Measurements from ENCODE around the gene DVL2.
A peak's percentile ranks its signal among the peaks of the same experiment; 100 is the strongest.

The DVL2 gene

GRCh38 chr17:7241783-7242716 is 7.7 kb upstream of the DVL2 start, which contains the start of gene GABARAP:
Gene GABARAP, minus strand, starts transcription at chr17:7242449. Its CDS starts 119 bp downstream, at chr17:7242330.
- TF ChIP-seq PATZ1 (CRISPR knock-in tag; IDR thresholded peaks at IDR 0.05; ENCODE audit: borderline replicate concordance) (peak; percentile 85; the same call in 1 of the 2 replicates), ISL1 (CRISPR knock-in tag; IDR thresholded peaks at IDR 0.05) (no peak), CSDC2 (CRISPR knock-in tag; IDR thresholded peaks at IDR 0.05) (0 out of 2 replicates have a peak, but pooled peaks have one; percentile 54)
- peak; percentile 16 for ATAC-seq

- TF ChIP-seq ZNF8 (CRISPR knock-in tag; IDR thresholded peaks at IDR 0.05): no peak
- no peak for TF ChIP-seq POU6F1 (CRISPR knock-in tag; IDR thresholded peaks at IDR 0.05; ENCODE audit: borderline replicate concordance, low read depth)
- no peak for TF ChIP-seq BACH2 (CRISPR knock-in tag; IDR thresholded peaks at IDR 0.05; ENCODE audit: borderline replicate concordance)
- TF ChIP-seq OSR1 (CRISPR knock-in tag; IDR thresholded peaks at IDR 0.05): no peak
- TF ChIP-seq PATZ1 (CRISPR knock-in tag; IDR thresholded peaks at IDR 0.05; ENCODE audit: borderline replicate concordance): no peak
- TF ChIP-seq SNAI2 (CRISPR knock-in tag; IDR thresholded peaks at IDR 0.05): no peak
- no peak for TF ChIP-seq RARB (CRISPR knock-in tag; IDR thresholded peaks at IDR 0.05)
- TF ChIP-seq CREB5 (CRISPR knock-in tag; IDR thresholded peaks at IDR 0.05; ENCODE audit: low read depth): no peak
- no peak for TF ChIP-seq TOX (CRISPR knock-in tag; IDR thresholded peaks at IDR 0.05; ENCODE audit: borderline replicate concordance)
- TF ChIP-seq CSDC2 (CRISPR knock-in tag; IDR thresholded peaks at IDR 0.05): no peak
- no peak for TF ChIP-seq ARNTL (CRISPR knock-in tag; IDR thresholded peaks at IDR 0.05; ENCODE audit: borderline replicate concordance, low read depth)
- ATAC-seq: no peak
Observed at GRCh38 chr17:7241090-7241733, 6.9 kb upstream of the DVL2 start.

- ATAC-seq: no peak
- TF ChIP-seq SNAI2 (CRISPR knock-in tag; IDR thresholded peaks at IDR 0.05): no peak
- TF ChIP-seq GLIS3 (CRISPR knock-in tag; IDR thresholded peaks at IDR 0.05): no peak
- TF ChIP-seq PATZ1 (CRISPR knock-in tag; IDR thresholded peaks at IDR 0.05; ENCODE audit: borderline replicate concordance): no peak
- no peak for TF ChIP-seq TOX (CRISPR knock-in tag; IDR thresholded peaks at IDR 0.05; ENCODE audit: borderline replicate concordance)
- TF ChIP-seq CREB5 (CRISPR knock-in tag; IDR thresholded peaks at IDR 0.05; ENCODE audit: low read depth): no peak
- no peak for TF ChIP-seq RARB (CRISPR knock-in tag; IDR thresholded peaks at IDR 0.05)
- TF ChIP-seq ZNF70 (CRISPR knock-in tag; IDR thresholded peaks at IDR 0.05): no peak
- no peak for TF ChIP-seq OSR1 (CRISPR knock-in tag; IDR thresholded peaks at IDR 0.05)
- TF ChIP-seq ZFP30 (CRISPR knock-in tag; IDR thresholded peaks at IDR 0.05): no peak
- TF ChIP-seq ISL1 (CRISPR knock-in tag; IDR thresholded peaks at IDR 0.05): no peak
- TF ChIP-seq TSHZ2 (CRISPR knock-in tag; IDR thresholded peaks at IDR 0.05): no peak
- TF ChIP-seq ESRRG (CRISPR knock-in tag; IDR thresholded peaks at IDR 0.05): no peak
- TF ChIP-seq ARNTL (CRISPR knock-in tag; IDR thresholded peaks at IDR 0.05; ENCODE audit: borderline replicate concordance, low read depth): no peak
- no peak for TF ChIP-seq POU6F1 (CRISPR knock-in tag; IDR thresholded peaks at IDR 0.05; ENCODE audit: borderline replicate concordance, low read depth)
- TF ChIP-seq ZC3H10 (CRISPR knock-in tag; IDR thresholded peaks at IDR 0.05): no peak
- no peak for TF ChIP-seq PPARA (CRISPR knock-in tag; IDR thresholded peaks at IDR 0.05; ENCODE audit: borderline replicate concordance)
Observed at GRCh38 chr17:7240375-7240774, 6.1 kb upstream of the DVL2 start.
